Osteoblast (primary cell): ENCODE results near the gene OST4. TPM values are rescaled to one million over a fixed set of nuclear protein-coding genes. Genes with fewer than 3 reads are reported as not detected.
A peak's percentile ranks its signal among the peaks of the same experiment; 100 is the strongest.

ENCODE experiments used
- DNase-seq: peaks from one replicate; pipeline ENCODE4 v3.0.0; 2011; ENCODE audit warnings: low spot score, mixed read lengths; ENCODE audit not compliant: insufficient read length; ENCODE audit errors: missing footprints
- H2AFZ ChIP-seq: 2 replicates; pipeline ENCODE4 v1.6.0; 2011; ENCODE audit warnings: mild to moderate bottlenecking, low read length
- H3K27ac ChIP-seq: 2 replicates; pipeline ENCODE4 v1.5.1; 2011; ENCODE audit warnings: mild to moderate bottlenecking, low read depth, low read length, moderate library complexity
- H3K27me3 ChIP-seq: 2 replicates; pipeline ENCODE4 v1.6.0; 2012; ENCODE audit warnings: mild to moderate bottlenecking, control low read depth, inconsistent platforms, low read length, moderate library complexity; ENCODE audit not compliant: insufficient read depth
- H3K36me3 ChIP-seq: 2 replicates; pipeline ENCODE4 v1.5.1; 2011; ENCODE audit warnings: mild to moderate bottlenecking, low read length, control low read depth, moderate library complexity; ENCODE audit not compliant: insufficient read depth
- H3K4me1 ChIP-seq: 2 replicates; pipeline ENCODE4 v1.5.1; 2011; ENCODE audit warnings: mild to moderate bottlenecking, low read length, control low read depth, moderate library complexity; ENCODE audit not compliant: insufficient read depth
- H3K4me2 ChIP-seq: 2 replicates; pipeline ENCODE4 v1.6.0; 2011; ENCODE audit warnings: mild to moderate bottlenecking, low read length; ENCODE audit not compliant: insufficient read depth
- H3K4me3 ChIP-seq: fragments of 200-600 bp; sonication (generic); 3 replicates; pipeline ENCODE4 v1.5.1; 2012; ENCODE audit warnings: mild to moderate bottlenecking, low read length, inconsistent platforms; ENCODE audit not compliant: insufficient read depth
- H3K79me2 ChIP-seq: 2 replicates; pipeline ENCODE4 v1.6.0; 2012; ENCODE audit warnings: mild to moderate bottlenecking, low read length, control low read depth, inconsistent platforms; ENCODE audit not compliant: insufficient read depth
- H3K9me3 ChIP-seq: 2 replicates; pipeline ENCODE4 v1.5.1; 2011; ENCODE audit warnings: low read depth, low read length, control low read depth
- H4K20me1 ChIP-seq: 2 replicates; pipeline ENCODE4 v1.6.0; 2012; ENCODE audit warnings: mild to moderate bottlenecking, low read length, control low read depth; ENCODE audit not compliant: insufficient read depth
- CTCF ChIP-seq: IDR thresholded peaks from 2 replicates; pipeline ENCODE4 v1.5.1; 2011; ENCODE audit warnings: mild to moderate bottlenecking, low read depth, low read length, moderate library complexity; ENCODE audit errors: extremely low read depth
- total RNA-seq: library from RNA; depleted of rRNA; stranded (reverse); fragments of >200 nt; gene quantifications from 2 replicates; pipeline ENCODE4 v1.2.3, GENCODE V29; 2012

Gene OST4
- total RNA-seq, 1 donor: 202 TPM

- no peak for TF ChIP-seq CTCF
- H3K36me3 ChIP-seq: peaks cover 54% of the 10 kb centered on the region
- H3K27ac ChIP-seq: no peak overlapping the region
- no peaks in the 10 kb centered on the region for H3K27me3 ChIP-seq
- DNase-seq: no peak
- H3K4me3 ChIP-seq: no peak overlapping the region
- no peak overlapping the region for H3K4me2 ChIP-seq
- no peaks in the 10 kb centered on the region for H3K9me3 ChIP-seq
- no peaks in the 10 kb centered on the region for H3K79me2 ChIP-seq
- H3K4me1 ChIP-seq: peaks cover 18% of the 10 kb centered on the region
- peaks cover 26% of the 10 kb centered on the region for H4K20me1 ChIP-seq
- no peak overlapping the region for H2AFZ ChIP-seq
Observed at GRCh38 chr2:27042985-27043634, 28.3 kb downstream of the OST4 start.

GRCh38 chr2:27042159-27042661, 29.2 kb downstream of the OST4 start:
- H3K9me3 ChIP-seq: no peaks in the 10 kb centered on the region
- no peak overlapping the region for H3K4me2 ChIP-seq
- H3K4me3 ChIP-seq: no peak overlapping the region
- H3K4me1 ChIP-seq: peaks cover 18% of the 10 kb centered on the region
- DNase-seq: no peak
- H3K27ac ChIP-seq: peak overlapping the region; percentile 54
- no peak for TF ChIP-seq CTCF
- no peaks in the 10 kb centered on the region for H3K27me3 ChIP-seq
- no peak overlapping the region for H2AFZ ChIP-seq
- peaks cover 63% of the 10 kb centered on the region for H3K36me3 ChIP-seq
- peaks cover 27% of the 10 kb centered on the region for H4K20me1 ChIP-seq
- H3K79me2 ChIP-seq: no peaks in the 10 kb centered on the region

GRCh38 chr2:27041752-27042151, 29.7 kb downstream of the OST4 start:
- Histone ChIP-seq H3K4me1 (peaks cover 18% of the 10 kb centered on the region), H2AFZ (no peak overlapping the region), H4K20me1 (peaks cover 30% of the 10 kb centered on the region), H3K27me3 (no peaks in the 10 kb centered on the region), H3K36me3 (peaks cover 67% of the 10 kb centered on the region), H3K4me2 (no peak overlapping the region), H3K79me2 (no peaks in the 10 kb centered on the region), H3K4me3 (no peak overlapping the region), H3K9me3 (no peaks in the 10 kb centered on the region), H3K27ac (peak overlapping the region; percentile 7)
- DNase-seq: no peak
- TF ChIP-seq CTCF: no peak

GRCh38 chr2:27040282-27040681, 31.2 kb downstream of the OST4 start:
- H3K9me3 ChIP-seq: no peaks in the 10 kb centered on the region
- peaks cover 45% of the 10 kb centered on the region for H4K20me1 ChIP-seq
- H3K36me3 ChIP-seq: peaks cover 82% of the 10 kb centered on the region
- no peak overlapping the region for H3K27ac ChIP-seq
- DNase-seq: no peak
- peaks cover 18% of the 10 kb centered on the region for H3K4me1 ChIP-seq
- H3K27me3 ChIP-seq: no peaks in the 10 kb centered on the region
- TF ChIP-seq CTCF: no peak
- peaks cover 14% of the 10 kb centered on the region for H3K79me2 ChIP-seq
- no peak overlapping the region for H3K4me2 ChIP-seq
- H2AFZ ChIP-seq: no peak overlapping the region
- no peak overlapping the region for H3K4me3 ChIP-seq
